K562 (cell line): ENCODE measurements around the gene SERBP1. TPM values are rescaled to one million over a fixed set of nuclear protein-coding genes. Genes with fewer than 3 reads are reported as not detected.

Source experiments
- ATAC-seq: fragments of 200-7000 bp; cut with Tn5 transposase; 3 replicates; pipeline ENCODE4 v1.9.1; 2020; ENCODE audit warnings: moderate library complexity
- BruUV-seq: library from RNA; stranded (reverse); fragments of 400-500 nt; replicated peaks from 2 replicates; lab custom pipeline; 2021; lab: Mats Ljungman, UMichigan
- CTCF ChIA-PET: fragments of 300-600 bp; formaldehyde crosslinking; extraction: SDS; loops from one replicate; lab custom pipeline; 2021; ENCODE audit warnings: low intra/inter-chr PET ratio; lab: Yijun Ruan, JAX
- POLR2A ChIA-PET: fragments of 300-600, 350-650 bp; sonication (Branson Sonifier 250); formaldehyde crosslinking; extraction: SDS; loops from one replicate; lab custom pipeline; 2021; ENCODE audit warnings: antibody characterized with exemption, inconsistent platforms; lab: Yijun Ruan, JAX
- DNase-seq, 4 experiments: peaks; one replicate each; pipeline versions ENCODE4 v3.0.0 to v3.0.0-alpha.2; 2011 to 2018; ENCODE audit warnings: low spot score in 3 of 4, mixed read lengths in 3 of 4; ENCODE audit errors: extremely low read depth in 1 of 4
- FAIRE-seq: peaks from 2 replicates; lab custom pipeline; 2011; peaks lifted over from hg19 to GRCh38; lab: Jason Lieb, UNC
- H2AFZ ChIP-seq: 2 replicates; pipeline ENCODE4 v1.6.0; 2011; ENCODE audit warnings: low read depth, low read length, control low read depth, inconsistent platforms
- H3K27ac ChIP-seq: fragments of 200-600 bp; 3 replicates; pipeline ENCODE4 v1.8.0; 2011; ENCODE audit warnings: low read depth, mild to moderate bottlenecking, control low read depth, inconsistent platforms, low read length, moderate library complexity, mixed read lengths; ENCODE audit errors: extremely low read depth
- H3K27me3 ChIP-seq, 2 experiments: fragments of 300-600 bp in 1 of 2; 2 replicates in 1 of 2; 3 replicates in 1 of 2; pipeline versions ENCODE4 v1.6.0 to v1.8.0; 2011; ENCODE audit warnings: inconsistent platforms in 2 of 2, low read length in 2 of 2, mild to moderate bottlenecking in 1 of 2, mixed read lengths in 1 of 2, moderate library complexity in 1 of 2; ENCODE audit not compliant: control insufficient read depth in 2 of 2, insufficient read depth in 2 of 2
- H3K36me3 ChIP-seq: fragments of 300-600 bp; 3 replicates; pipeline ENCODE4 v1.8.0; 2011; ENCODE audit warnings: mild to moderate bottlenecking, low read length, inconsistent platforms; ENCODE audit not compliant: control insufficient read depth, insufficient read depth
- H3K4me1 ChIP-seq, 2 experiments: fragments of 200-600 bp in 1 of 2; replicated peaks in 1 of 2; 2 replicates in 1 of 2; 3 replicates in 1 of 2; pipeline versions ENCODE4 v1.5.1 to v1.8.0; 2011; ENCODE audit warnings: inconsistent platforms in 2 of 2, low read length in 2 of 2, mild to moderate bottlenecking in 1 of 2, mixed read lengths in 1 of 2, moderate library complexity in 1 of 2; ENCODE audit not compliant: control insufficient read depth in 2 of 2, insufficient read depth in 2 of 2
- H3K4me2 ChIP-seq: 2 replicates; pipeline ENCODE4 v1.6.1; 2011; ENCODE audit warnings: low read length, control low read depth, inconsistent platforms, mixed read lengths; ENCODE audit not compliant: insufficient read depth
- H3K4me3 ChIP-seq: fragments of 200-600 bp; sonication (generic), shearing (Covaris generic); 2 replicates; pipeline ENCODE4 v1.5.1; 2016; ENCODE audit warnings: control low read depth, inconsistent platforms
- H3K79me2 ChIP-seq: fragments of 200-600 bp; 3 replicates; pipeline ENCODE4 v1.8.0; 2011; ENCODE audit warnings: low read length, inconsistent platforms; ENCODE audit not compliant: control insufficient read depth, insufficient read depth
- H3K9ac ChIP-seq, 2 experiments: 2 replicates each; pipeline versions ENCODE4 v1.6.0 to v1.6.1; 2011; ENCODE audit warnings: low read depth in 2 of 2, low read length in 2 of 2, control low read depth in 1 of 2, inconsistent platforms in 1 of 2, mild to moderate bottlenecking in 1 of 2, mixed read lengths in 1 of 2; ENCODE audit not compliant: insufficient read depth in 1 of 2
- H3K9me1 ChIP-seq: one replicate; pipeline ENCODE4 v1.6.0; 2011; ENCODE audit warnings: inconsistent platforms, mild to moderate bottlenecking, low read length, moderate library complexity; ENCODE audit not compliant: control insufficient read depth, insufficient read depth
- H3K9me3 ChIP-seq: replicated peaks from 2 replicates; pipeline ENCODE4 v1.5.1; 2011; ENCODE audit warnings: low read depth, low read length, inconsistent platforms; ENCODE audit not compliant: control insufficient read depth, insufficient read depth
- H4K20me1 ChIP-seq: replicated peaks from 2 replicates; pipeline ENCODE4 v1.6.1; 2011; ENCODE audit warnings: low read length, inconsistent platforms, mixed read lengths; ENCODE audit not compliant: control insufficient read depth, insufficient read depth
- FOXK2 ChIP-seq, 2 experiments: fragments of 450-650 bp; IDR thresholded peaks in 1 of 2; conservative IDR thresholded peaks in 1 of 2; 2 replicates each; pipeline ENCODE4 v1.6.1; 2016; ENCODE audit warnings: low read depth in 2 of 2, mild to moderate bottlenecking in 1 of 2
- HMG20B ChIP-seq: fragments of 250-450 bp; sonication (Bioruptor Pico); IDR thresholded peaks from 2 replicates; pipeline ENCODE4 v1.5.0; 2021; ENCODE audit warnings: mild to moderate bottlenecking
- JUNB ChIP-seq: fragments of 450-650 bp; formaldehyde crosslinking; conservative IDR thresholded peaks from 2 replicates; pipeline ENCODE4 v1.4.0; 2020; ENCODE audit warnings: mild to moderate bottlenecking
- SNRNP70 ChIP-seq: fragments of 200-400 bp; formaldehyde crosslinking; optimal IDR thresholded peaks from 2 replicates; pipeline ENCODE3; 2017; ENCODE audit warnings: low read depth, low read length
- TAF15 ChIP-seq: fragments of 200-400 bp; formaldehyde crosslinking; IDR thresholded peaks from 2 replicates; pipeline ENCODE4 v1.6.1; 2017; ENCODE audit warnings: mild to moderate bottlenecking, low read depth, low read length, moderate library complexity
- TAL1 ChIP-seq: fragments of 450-650 bp; IDR thresholded peaks from 2 replicates; pipeline ENCODE4 v1.6.1; 2016; ENCODE audit warnings: mild to moderate bottlenecking
- TOE1 ChIP-seq, 2 experiments: fragments of 450-650 bp in 1 of 2; sonication (generic) in 1 of 2; formaldehyde crosslinking in 1 of 2; IDR thresholded peaks; 2 replicates each; pipeline versions ENCODE4 v1.7.1 to v1.8.0; 2016 to 2022; ENCODE audit warnings: borderline replicate concordance in 2 of 2, mild to moderate bottlenecking in 2 of 2, antibody characterized with exemption in 1 of 2, inconsistent platforms in 1 of 2, low read depth in 1 of 2, missing genetic modification reagents in 1 of 2, moderate library complexity in 1 of 2
- ZNF766 ChIP-seq: fragments of 200-800 bp; sonication (Bioruptor generic); conservative IDR thresholded peaks from 2 replicates; pipeline ENCODE4 v1.6.1; 2016; ENCODE audit warnings: missing genetic modification characterization, missing compliant biosample characterization
- WGBS: fragments of 100-300 bp; shearing (Covaris generic); methylation state at CpG from one replicate; pipeline ENCODE4 v1.1.6; 2016; ENCODE audit warnings: low coverage, mixed read lengths; ENCODE audit not compliant: insufficient coverage; ENCODE audit errors: missing lambda C conversion rate; 5-methylcytosine and 5-hydroxymethylcytosine counted together
- in situ Hi-C: fragments of 300-500 bp; cut with MboI; formaldehyde crosslinking; loops from 4 replicates; pipeline ENCODE4 v1.15.0; 2018; ENCODE audit warnings: inconsistent platforms, mixed read lengths
- intact Hi-C: fragments of 100-400 bp; cut with micrococcal nuclease; formaldehyde crosslinking; loops from 2 replicates; pipeline ENCODE4 v1.14.2; 2022
- polyA plus RNA-seq, 8 experiments: library from polyadenylated mRNA; depleted of rRNA in 4 of 8; stranded (reverse) in 5 of 8; unstranded in 3 of 8; fragments of >200 nt; fragmentation: Nextera tagmentation in 2 of 8; fragmentation: Illumina TruSeq in 1 of 8; extraction: Ambion mirVana in 2 of 8; extraction: Trizol in 1 of 8; gene quantifications; 2 replicates each; pipeline versions ENCODE4 v1.2.1 to v1.2.3, GENCODE V29; 2011 to 2014; ENCODE audit warnings: inconsistent platforms in 1 of 8, missing spikeins in 1 of 8
- total RNA-seq, 7 experiments: library from RNA; depleted of rRNA in 6 of 7; stranded (reverse); fragments of >200 nt in 6 of 7; fragmentation: Illumina TruSeq in 2 of 7; extraction: Trizol in 2 of 7; gene quantifications; 2 replicates each; pipeline versions ENCODE4 v1.2.1 to v1.2.3, GENCODE V29; 2011 to 2021; ENCODE audit warnings: low replicate concordance in 1 of 7
- TF ChIP-seq, protein P1 (sequence below): fragments of 450-650 bp; IDR thresholded peaks from 2 replicates; pipeline ENCODE4 v1.6.1; 2016; ENCODE audit warnings: mild to moderate bottlenecking, moderate library complexity

Gene SERBP1
- total and polyA plus RNA-seq, 9 of the 15 experiments (the other 6 are each of a cell fraction or from before 2014, with no cell fraction given): 79.9 to 761 (median 464) TPM

DNA sequence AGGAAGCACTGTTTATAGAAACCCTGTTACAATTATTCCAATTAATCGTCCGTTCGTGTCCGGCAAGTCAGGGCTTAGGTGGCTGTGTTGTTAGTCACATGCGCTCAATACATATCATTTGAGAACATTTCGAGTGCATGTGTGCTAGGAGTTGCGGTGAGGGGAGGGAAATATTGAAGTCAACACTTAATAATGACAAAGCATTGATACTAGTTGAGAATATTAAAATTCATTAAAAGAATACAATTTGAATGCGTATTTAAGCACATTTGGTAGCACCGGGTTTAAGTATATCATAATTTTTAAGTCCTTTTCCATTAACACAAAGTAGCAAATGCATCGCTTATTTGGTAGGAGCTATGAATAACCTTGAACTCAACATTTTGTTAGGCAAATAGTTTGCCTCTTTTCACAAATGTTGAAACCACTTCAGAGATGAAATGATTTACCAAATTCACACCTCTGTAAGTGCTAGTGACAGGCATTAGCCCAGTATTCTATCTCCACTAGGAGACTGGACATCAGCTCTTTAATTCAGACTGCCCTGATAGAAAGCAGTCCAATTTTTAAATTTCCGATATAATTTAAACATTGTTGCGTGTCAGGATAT, 1.1 kb upstream of the SERBP1 start:
- WGBS: 2% methylated on average over 12 of the region's 12 CpGs
- H4K20me1 ChIP-seq: peaks cover 35% of the 10 kb centered on the region
- peak overlapping the region; percentile 97 for H3K9ac ChIP-seq
- in situ Hi-C loops: no loop called here
- intact Hi-C loops: loop anchor here (2.0 to 10.0 kb wide), 4 partner anchors 48 to 504 kb away; partner anchors contain the start of gene GADD45A
- peaks cover 14 to 19% of the 10 kb centered on the region in 2 experiments; a peak in 4 of 5 replicates for H3K4me1 ChIP-seq
- CTCF ChIA-PET: interaction anchor here (0.9 kb wide), 1 partner anchor 84 kb away, joined by 3 read pairs; no protein-coding TSS in a partner anchor
- peak overlapping the region; percentile 95 for H3K4me2 ChIP-seq
- POLR2A ChIA-PET: interaction anchor here (0.8 to 3.9 kb wide), 12 partner anchors 10 to 75 kb away, joined by 3 to 35 read pairs (median 4); no protein-coding TSS in a partner anchor
- peaks cover 35% of the 10 kb centered on the region for H3K36me3 ChIP-seq
- ATAC-seq (no peak), FAIRE-seq (no peak), DNase-seq (no peak)
- H3K9me3 ChIP-seq: no peaks in the 10 kb centered on the region; the same call in 1 of the 2 replicates
- H3K27me3 ChIP-seq: no peaks in the 10 kb centered on the region
- peak overlapping the region; percentile 94 for H2AFZ ChIP-seq
- H3K4me3 ChIP-seq: peak overlapping the region; percentile 96
- no peaks in the 10 kb centered on the region for H3K9me1 ChIP-seq
- BruUV-seq: no TSS peak
- H3K27ac ChIP-seq: peak overlapping the region; percentile 98
- H3K79me2 ChIP-seq: peaks cover 63% of the 10 kb centered on the region
- TF ChIP-seq TOE1 (IDR thresholded peaks at IDR 0.05; ENCODE audit: borderline replicate concordance) (0 out of 2 replicates have a peak, but pooled peaks have one; percentile 17), TOE1 (CRISPR knock-in tag; IDR thresholded peaks at IDR 0.05; ENCODE audit: borderline replicate concordance, low read depth) (no peak), TAL1 (0 out of 2 replicates have a peak, but pooled peaks have one; percentile 3), FOXK2 (conservative IDR thresholded peaks at IDR 0.05 in 1 of 2, IDR thresholded peaks at IDR 0.05 in 1 of 2; ENCODE audit: low read depth in 2 of 2) (0 out of 4 replicates have a peak, but pooled peaks of 1 of the 2 experiments have one; percentile 5), JUNB (CRISPR knock-in tag) (no peak), ZNF766 (CRISPR knock-in tag) (0 out of 2 replicates have a peak, but pooled peaks have one; percentile 13), TAF15 (no peak), SNRNP70 (no peak), HMG20B (CRISPR knock-in tag) (no peak)
- TF ChIP-seq, protein P1, sequence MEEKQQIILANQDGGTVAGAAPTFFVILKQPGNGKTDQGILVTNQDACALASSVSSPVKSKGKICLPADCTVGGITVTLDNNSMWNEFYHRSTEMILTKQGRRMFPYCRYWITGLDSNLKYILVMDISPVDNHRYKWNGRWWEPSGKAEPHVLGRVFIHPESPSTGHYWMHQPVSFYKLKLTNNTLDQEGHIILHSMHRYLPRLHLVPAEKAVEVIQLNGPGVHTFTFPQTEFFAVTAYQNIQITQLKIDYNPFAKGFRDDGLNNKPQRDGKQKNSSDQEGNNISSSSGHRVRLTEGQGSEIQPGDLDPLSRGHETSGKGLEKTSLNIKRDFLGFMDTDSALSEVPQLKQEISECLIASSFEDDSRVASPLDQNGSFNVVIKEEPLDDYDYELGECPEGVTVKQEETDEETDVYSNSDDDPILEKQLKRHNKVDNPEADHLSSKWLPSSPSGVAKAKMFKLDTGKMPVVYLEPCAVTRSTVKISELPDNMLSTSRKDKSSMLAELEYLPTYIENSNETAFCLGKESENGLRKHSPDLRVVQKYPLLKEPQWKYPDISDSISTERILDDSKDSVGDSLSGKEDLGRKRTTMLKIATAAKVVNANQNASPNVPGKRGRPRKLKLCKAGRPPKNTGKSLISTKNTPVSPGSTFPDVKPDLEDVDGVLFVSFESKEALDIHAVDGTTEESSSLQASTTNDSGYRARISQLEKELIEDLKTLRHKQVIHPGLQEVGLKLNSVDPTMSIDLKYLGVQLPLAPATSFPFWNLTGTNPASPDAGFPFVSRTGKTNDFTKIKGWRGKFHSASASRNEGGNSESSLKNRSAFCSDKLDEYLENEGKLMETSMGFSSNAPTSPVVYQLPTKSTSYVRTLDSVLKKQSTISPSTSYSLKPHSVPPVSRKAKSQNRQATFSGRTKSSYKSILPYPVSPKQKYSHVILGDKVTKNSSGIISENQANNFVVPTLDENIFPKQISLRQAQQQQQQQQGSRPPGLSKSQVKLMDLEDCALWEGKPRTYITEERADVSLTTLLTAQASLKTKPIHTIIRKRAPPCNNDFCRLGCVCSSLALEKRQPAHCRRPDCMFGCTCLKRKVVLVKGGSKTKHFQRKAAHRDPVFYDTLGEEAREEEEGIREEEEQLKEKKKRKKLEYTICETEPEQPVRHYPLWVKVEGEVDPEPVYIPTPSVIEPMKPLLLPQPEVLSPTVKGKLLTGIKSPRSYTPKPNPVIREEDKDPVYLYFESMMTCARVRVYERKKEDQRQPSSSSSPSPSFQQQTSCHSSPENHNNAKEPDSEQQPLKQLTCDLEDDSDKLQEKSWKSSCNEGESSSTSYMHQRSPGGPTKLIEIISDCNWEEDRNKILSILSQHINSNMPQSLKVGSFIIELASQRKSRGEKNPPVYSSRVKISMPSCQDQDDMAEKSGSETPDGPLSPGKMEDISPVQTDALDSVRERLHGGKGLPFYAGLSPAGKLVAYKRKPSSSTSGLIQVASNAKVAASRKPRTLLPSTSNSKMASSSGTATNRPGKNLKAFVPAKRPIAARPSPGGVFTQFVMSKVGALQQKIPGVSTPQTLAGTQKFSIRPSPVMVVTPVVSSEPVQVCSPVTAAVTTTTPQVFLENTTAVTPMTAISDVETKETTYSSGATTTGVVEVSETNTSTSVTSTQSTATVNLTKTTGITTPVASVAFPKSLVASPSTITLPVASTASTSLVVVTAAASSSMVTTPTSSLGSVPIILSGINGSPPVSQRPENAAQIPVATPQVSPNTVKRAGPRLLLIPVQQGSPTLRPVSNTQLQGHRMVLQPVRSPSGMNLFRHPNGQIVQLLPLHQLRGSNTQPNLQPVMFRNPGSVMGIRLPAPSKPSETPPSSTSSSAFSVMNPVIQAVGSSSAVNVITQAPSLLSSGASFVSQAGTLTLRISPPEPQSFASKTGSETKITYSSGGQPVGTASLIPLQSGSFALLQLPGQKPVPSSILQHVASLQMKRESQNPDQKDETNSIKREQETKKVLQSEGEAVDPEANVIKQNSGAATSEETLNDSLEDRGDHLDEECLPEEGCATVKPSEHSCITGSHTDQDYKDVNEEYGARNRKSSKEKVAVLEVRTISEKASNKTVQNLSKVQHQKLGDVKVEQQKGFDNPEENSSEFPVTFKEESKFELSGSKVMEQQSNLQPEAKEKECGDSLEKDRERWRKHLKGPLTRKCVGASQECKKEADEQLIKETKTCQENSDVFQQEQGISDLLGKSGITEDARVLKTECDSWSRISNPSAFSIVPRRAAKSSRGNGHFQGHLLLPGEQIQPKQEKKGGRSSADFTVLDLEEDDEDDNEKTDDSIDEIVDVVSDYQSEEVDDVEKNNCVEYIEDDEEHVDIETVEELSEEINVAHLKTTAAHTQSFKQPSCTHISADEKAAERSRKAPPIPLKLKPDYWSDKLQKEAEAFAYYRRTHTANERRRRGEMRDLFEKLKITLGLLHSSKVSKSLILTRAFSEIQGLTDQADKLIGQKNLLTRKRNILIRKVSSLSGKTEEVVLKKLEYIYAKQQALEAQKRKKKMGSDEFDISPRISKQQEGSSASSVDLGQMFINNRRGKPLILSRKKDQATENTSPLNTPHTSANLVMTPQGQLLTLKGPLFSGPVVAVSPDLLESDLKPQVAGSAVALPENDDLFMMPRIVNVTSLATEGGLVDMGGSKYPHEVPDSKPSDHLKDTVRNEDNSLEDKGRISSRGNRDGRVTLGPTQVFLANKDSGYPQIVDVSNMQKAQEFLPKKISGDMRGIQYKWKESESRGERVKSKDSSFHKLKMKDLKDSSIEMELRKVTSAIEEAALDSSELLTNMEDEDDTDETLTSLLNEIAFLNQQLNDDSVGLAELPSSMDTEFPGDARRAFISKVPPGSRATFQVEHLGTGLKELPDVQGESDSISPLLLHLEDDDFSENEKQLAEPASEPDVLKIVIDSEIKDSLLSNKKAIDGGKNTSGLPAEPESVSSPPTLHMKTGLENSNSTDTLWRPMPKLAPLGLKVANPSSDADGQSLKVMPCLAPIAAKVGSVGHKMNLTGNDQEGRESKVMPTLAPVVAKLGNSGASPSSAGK: peak; percentile 65
